Head of caudate nucleus (tissue), 42 donors: Measurements from ENCODE around the gene SH3BP4.

ENCODE experiments used
- DNase-seq, 42 donors: peaks; one replicate each; pipeline versions ENCODE4 v3.0.0 to v3.0.0-alpha.2; 2020 to 2021; ENCODE audit warnings: mixed read lengths in 7 of 42
- intact Hi-C: fragments of 100-400 bp; cut with DNase I; formaldehyde crosslinking; loops from one replicate; pipeline ENCODE4 v1.15.0; 2022

SH3BP4 gene

GRCh38 chr2:234951664-234952269 lies at the start of gene SH3BP4:
Gene SH3BP4, plus strand, starts transcription at chr2:234952017. Its CDS starts 82,986 bp downstream, at chr2:235035003.
- intact Hi-C loops = loop anchor here (5.0 kb wide), 3 partner anchors 39 to 101 kb away; no protein-coding TSS in a partner anchor
- DNase-seq = peak; percentile 55 to 95 (median 89)

GRCh38 chr2:234904785-234905184 lies 47.0 kb upstream of the SH3BP4 start:
- no peak for DNase-seq
- intact Hi-C loops = no loop called here

DNA sequence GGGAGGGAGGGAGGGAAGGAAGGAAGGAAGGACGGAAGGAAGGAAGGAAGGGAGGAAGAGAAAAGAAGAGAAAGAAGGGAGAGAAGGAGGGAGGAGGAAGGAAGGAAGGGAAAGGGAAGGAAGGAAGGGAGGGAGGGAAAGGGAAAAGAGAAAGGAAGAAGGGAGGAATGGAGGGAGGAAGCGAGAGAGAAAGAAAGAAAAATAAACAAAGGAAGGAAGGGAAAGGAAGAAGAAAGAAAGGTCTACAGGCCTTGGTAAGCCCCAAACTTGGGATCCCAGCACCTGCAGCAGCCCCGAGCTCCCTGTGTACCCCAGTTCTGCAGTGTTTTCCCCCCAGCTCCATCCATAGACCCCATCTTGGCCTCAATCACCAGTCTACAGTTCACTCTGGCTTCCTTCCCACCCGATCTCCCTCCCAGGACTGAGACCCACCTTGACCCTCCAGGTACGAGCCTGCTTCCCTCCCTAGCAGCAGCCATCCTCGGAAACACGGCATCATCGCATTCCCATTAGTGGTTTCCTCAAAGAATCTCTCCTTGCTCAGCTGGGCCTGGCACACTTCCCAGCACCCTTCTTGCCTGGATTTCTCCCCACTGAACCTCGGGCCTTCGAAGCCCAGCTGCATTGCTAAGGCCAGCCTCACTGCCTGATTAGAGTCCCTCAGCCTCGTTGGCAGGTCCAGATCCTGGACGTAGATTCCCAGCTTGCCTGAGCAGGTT lies 46.1 kb upstream of the SH3BP4 start:
- intact Hi-C loops = no loop called here
- no peak for DNase-seq

- DNase-seq = no peak
- intact Hi-C loops = loop anchor here (5.0 kb wide), 1 partner anchor 42 kb away; the partner anchor contains the start of gene SH3BP4
Observed at GRCh38 chr2:234910186-234910679, 41.6 kb upstream of the SH3BP4 start.

GRCh38 chr2:234911271-234911670 lies 40.5 kb upstream of the SH3BP4 start:
- peak in 10 of 42 donors; percentile 17 to 74 (median 42) for DNase-seq

DNA sequence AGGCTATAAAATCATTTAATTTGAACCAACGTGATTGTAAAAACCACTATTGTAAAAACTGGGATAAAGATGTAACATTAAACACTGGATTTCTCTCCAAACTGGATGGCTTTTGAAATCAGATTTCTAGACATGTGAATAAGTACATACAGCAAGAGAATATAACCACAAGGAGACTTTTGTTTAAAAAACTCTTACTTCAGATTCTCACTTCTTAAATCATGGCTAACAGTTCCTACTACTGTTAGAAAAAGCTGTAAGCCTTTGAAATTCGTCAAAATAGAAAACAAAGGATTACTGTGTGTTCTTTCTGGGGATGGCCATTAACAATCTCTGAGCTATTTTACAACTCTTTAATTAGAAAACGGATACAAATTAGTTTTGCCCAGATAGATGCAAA lies 39.4 kb upstream of the SH3BP4 start:
- intact Hi-C loops = loop anchor here (5.0 kb wide), 1 partner anchor 40 kb away; the partner anchor contains the start of gene SH3BP4
- no peak for DNase-seq

More at GRCh38 chr2:234911271-234911670, 40.5 kb upstream of the SH3BP4 start:
- intact Hi-C loops = loop anchor here (5.0 kb wide), 1 partner anchor 41 kb away; the partner anchor contains the start of gene SH3BP4

GRCh38 chr2:234913208-234913626 lies 38.6 kb upstream of the SH3BP4 start:
- intact Hi-C loops = loop anchor here (5.0 kb wide), 1 partner anchor 39 kb away; the partner anchor contains the start of gene SH3BP4
- DNase-seq = peak in 3 of 42 donors; percentile 18 to 20 (median 20)

DNA sequence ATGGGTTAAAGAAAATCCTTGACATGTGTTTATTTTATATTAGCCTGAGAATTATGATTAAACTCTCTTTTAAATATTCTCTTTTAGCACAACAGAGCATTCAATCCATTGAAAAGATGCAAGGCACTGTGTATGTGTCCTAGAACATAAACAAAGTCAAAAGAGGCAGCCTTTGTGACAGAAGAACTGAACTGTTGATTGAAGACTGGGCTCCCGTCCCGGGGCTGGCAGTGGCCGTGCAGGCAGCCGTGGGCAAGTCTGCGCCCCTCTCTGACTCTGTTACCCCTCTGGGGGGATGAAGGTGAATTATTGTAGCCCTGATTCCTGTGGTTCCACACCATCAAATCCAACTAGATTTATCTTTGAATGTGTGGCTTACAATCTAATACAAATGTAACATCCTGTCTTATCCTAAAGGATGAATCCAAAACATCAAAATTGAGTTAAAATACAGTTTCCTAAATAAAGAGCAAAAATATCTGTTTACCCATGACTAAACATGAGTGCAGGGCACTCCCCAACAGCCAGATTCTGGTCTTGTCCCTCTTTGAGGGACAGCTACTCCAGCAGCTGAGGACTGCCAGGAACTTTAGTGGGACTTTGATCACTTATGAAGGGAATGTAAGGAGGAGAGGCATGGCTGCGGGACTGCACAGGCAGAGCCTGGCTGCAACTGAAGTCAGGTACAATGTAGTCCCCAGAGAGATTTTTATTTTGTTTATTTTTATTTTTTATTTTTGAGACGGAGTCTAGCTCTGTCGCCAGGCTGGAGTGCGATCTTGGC lies 37.3 kb upstream of the SH3BP4 start:
- intact Hi-C loops = loop anchor here (5.0 kb wide), 1 partner anchor 38 kb away; the partner anchor contains the start of gene SH3BP4
- DNase-seq = peak; percentile 42 to 89 (median 76)

- intact Hi-C loops = no loop called here
- DNase-seq = peak in 1 of 42 donors; percentile 26
Observed at GRCh38 chr2:234916674-234917073, 35.1 kb upstream of the SH3BP4 start.

GRCh38 chr2:234917211-234917975 lies 34.4 kb upstream of the SH3BP4 start:
- intact Hi-C loops = no loop called here
- peak in 2 of 42 donors; percentile 35 to 57 for DNase-seq

- DNase-seq = no peak
- intact Hi-C loops = no loop called here
Observed at GRCh38 chr2:234919711-234920110, 32.1 kb upstream of the SH3BP4 start.

- intact Hi-C loops = no loop called here
- DNase-seq = no peak
Observed at GRCh38 chr2:234920836-234921235, 31.0 kb upstream of the SH3BP4 start.

GRCh38 chr2:234929002-234929401 lies 22.8 kb upstream of the SH3BP4 start:
- DNase-seq = peak in 1 of 42 donors; percentile 38
- intact Hi-C loops = no loop called here

DNA sequence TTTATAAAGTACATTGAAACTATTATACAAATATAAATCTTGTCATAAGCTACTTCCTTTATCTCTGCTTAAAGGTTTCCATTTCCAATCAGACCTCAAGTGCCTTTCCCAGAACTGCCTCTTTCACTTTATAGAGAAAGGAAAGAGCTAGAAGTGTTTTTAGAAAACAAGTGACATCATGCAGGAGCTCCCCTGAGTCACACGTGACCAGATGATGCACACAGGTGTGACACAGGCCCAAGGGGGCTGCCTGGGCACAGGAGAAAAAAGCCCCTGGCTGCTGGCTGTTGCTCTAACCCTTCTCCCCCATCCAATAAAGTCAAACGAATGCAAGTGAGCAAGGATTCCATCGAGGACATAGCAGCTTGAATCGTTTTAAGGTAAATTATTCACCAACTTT lies 21.4 kb upstream of the SH3BP4 start:
- DNase-seq = peak in 1 of 42 donors; percentile 7
- intact Hi-C loops = no loop called here

GRCh38 chr2:234931371-234931770 lies 20.4 kb upstream of the SH3BP4 start:
- DNase-seq = no peak
- intact Hi-C loops = no loop called here

DNA sequence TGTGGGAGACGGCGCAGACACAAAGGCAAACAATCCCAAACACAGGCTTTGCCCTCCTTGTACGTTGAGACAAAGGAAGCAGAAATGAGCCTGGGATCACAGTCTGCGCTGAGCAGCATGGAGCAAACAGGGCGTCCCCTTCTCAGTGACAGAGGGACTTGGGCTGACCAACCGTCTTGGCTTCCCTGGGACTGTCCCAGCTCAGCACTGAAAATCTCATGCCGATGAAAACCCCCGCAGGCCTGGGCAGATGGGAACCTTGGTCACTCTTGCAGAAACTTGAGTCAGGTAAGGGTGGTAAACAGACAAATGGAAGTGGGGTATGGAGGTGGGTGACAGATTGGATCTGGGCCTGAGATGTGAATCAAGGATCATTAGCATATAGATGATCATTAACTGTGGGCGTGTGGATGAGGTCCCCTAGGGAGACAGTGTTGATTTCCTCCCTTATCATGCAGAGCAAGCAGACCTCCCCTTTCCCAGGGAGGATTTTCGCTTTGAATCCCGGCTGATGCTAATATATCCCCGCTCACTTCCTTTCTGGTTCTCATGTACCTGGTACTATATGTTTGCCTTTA lies 19.1 kb upstream of the SH3BP4 start:
- peak in 1 of 42 donors; percentile 26 for DNase-seq
- intact Hi-C loops = no loop called here

- intact Hi-C loops = no loop called here
- DNase-seq = peak in 1 of 42 donors; percentile 39
Observed at GRCh38 chr2:234935311-234935710, 16.5 kb upstream of the SH3BP4 start.

- peak in 2 of 42 donors; percentile 32 to 33 for DNase-seq
- intact Hi-C loops = no loop called here
Observed at GRCh38 chr2:234939576-234939975, 12.2 kb upstream of the SH3BP4 start.
